HG03342 (cell line): ENCODE measurements around the gene SLC38A6.

ENCODE experiments used
- ATAC-seq: cut with Tn5 transposase; IDR thresholded peaks from one replicate; pipeline ENCODE4 v1.9.1; 2021; ENCODE audit warnings: mild to moderate bottlenecking, moderate library complexity; ENCODE audit not compliant: unreplicated experiment

The SLC38A6 gene

GRCh38 chr14:60975551-60975950 lies 5.5 kb upstream of the SLC38A6 start:
- ATAC-seq: no peak

DNA sequence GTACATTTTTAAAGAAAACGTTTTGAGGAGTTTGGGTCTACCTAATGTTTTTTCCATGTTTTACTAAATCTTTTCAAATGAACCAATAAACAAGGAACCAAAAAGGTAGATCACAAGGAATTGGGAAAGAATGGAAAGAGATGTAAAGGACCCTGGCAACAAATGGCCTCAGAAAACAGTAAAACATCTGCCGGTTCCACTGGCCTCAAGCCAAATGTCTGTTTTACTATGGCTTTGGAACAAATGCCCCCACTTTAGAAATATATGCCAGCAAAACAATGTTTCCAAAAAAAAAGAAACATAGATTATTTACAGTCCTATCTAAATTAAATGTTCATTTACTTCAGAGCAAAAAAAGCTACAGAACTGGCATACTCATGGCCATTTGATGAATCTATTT lies 3.2 kb upstream of the SLC38A6 start:
- ATAC-seq: no peak

GRCh38 chr14:60981633-60982455 lies 799 bp downstream of the SLC38A6 start:
- no peak for ATAC-seq

- ATAC-seq: no peak
These were observed 3.2 kb downstream of the SLC38A6 start for GRCh38 chr14:60984196-60984595.

DNA sequence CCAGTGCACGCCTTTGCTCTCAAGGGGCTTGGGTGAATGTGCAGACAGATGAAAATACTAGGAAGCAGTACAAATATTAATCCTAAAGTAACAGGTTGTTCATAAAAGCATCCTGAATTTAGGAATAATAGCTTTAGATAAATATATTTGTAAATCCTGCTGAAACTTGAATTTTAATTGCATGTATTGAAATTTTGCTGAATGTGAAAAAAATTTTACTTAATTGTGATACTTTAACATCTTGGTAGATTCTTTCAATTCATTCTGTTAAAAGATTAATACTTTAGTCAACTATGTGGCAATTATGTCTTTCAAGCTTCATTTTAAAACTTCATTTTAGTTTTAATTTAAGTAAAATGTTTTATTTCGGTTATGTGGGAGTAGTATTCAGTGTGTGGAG lies 5.5 kb downstream of the SLC38A6 start:
- no peak for ATAC-seq

DNA sequence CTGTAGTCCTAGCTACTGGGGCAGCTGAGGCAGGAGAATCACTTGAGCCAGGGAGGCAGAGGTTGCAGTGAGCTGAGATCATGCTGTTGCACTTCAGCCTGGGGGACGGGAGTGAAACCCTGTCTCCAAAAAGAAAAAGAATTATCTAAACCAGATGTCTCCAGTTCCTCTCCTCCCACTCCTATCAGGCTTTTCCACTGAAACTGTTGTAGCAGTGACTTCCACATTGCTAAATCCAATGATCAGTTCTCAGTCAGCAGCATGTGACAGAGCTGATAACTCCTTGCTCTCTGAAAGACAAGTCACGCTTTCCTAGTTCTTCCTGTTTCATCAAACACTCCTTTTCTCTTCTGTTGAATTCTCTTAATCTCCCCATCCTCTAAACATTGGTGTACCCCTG lies 8.6 kb downstream of the SLC38A6 start:
- ATAC-seq: no peak

GRCh38 chr14:60998617-60999016 lies 17.6 kb downstream of the SLC38A6 start:
- ATAC-seq: no peak

DNA sequence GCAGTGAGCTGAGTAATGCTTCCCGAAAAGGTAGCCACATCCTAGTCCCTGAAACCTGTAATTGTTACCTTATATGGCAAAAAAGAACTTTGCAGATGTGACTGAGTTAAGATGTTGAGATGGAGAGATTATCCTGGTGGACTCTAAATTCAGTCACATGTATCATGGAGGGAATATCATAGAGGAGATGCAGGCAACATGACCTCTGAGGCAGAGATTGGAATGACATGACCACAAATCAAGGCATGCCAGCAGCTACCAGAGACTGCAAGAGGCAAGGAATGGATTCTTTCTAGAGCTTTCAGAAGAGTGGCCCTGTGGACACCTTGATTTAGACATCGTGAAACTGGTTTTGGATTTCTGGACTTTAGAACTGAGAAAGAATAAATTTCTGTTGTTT lies 18.5 kb downstream of the SLC38A6 start:
- ATAC-seq: no peak

GRCh38 chr14:61003571-61003970 lies 22.5 kb downstream of the SLC38A6 start:
- no peak for ATAC-seq

- no peak for ATAC-seq
These were observed 38.5 kb downstream of the SLC38A6 start for GRCh38 chr14:61019537-61019936.

DNA sequence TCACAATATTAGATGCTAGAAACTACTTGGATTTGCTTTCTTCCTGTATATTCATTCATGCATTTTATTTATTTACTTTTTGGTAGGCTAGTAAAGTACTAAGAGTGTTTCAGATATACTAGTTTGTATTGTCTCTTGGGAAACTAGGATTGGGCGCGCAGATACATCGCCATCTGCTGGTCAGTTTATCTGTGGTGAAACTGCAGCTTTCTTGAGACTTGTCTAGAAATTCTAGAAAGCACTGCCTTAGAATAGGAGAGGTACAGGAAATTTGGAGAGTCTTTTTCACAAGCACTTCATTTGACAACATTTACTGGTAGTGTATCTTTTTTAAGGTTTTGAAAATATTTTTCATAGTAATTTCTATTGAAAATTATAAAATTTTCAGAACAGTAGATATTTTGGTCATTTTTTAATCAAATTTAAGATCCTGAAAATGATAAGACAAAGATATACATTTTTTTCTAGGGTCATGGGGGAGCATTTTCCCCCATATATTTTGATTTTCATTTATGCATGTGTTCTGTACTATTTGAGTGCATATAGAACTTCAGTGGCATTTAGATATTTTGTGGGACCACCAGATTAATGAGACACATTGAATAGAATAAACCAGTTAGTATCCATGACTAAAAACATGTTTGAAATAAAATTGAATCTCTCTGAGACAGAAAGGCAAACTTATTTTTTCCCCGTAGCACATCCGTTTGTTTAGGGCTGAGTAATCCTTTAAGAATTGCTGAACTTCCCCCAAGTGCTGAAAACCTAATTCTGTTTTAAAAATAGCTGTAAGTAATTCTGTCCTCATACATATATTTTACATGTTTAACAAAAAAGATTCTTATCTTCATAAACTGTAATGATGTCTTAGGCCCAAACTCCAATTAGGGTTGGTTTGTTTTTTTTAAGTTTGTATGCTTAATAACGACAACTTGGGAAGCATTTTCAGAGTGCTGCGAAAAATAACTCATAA lies 44.5 kb downstream of the SLC38A6 start:
- no peak for ATAC-seq

GRCh38 chr14:61026526-61026925 lies 45.5 kb downstream of the SLC38A6 start:
- ATAC-seq: no peak

DNA sequence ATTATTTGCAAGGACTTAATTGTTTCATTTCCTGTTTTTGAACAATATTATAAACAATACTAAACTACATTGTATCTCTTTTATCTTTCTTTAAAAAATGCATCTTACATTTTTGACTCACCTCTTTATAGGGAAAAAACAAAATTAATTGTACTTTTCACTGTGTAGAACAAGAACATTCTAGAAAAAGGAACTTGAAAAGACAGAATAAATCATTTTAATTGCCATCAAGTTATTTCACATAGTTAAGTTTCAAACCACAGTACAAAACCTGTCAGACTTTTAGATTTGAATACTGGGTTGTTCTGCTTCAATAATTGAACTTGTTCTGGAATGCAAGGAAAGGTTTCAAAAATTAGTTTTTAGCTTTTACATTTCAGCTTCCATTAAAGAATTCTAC lies 50.0 kb downstream of the SLC38A6 start:
- no peak for ATAC-seq

GRCh38 chr14:61033054-61033453 lies 52.0 kb downstream of the SLC38A6 start:
- ATAC-seq: no peak

GRCh38 chr14:61033855-61034254 lies 52.8 kb downstream of the SLC38A6 start:
- no peak for ATAC-seq

DNA sequence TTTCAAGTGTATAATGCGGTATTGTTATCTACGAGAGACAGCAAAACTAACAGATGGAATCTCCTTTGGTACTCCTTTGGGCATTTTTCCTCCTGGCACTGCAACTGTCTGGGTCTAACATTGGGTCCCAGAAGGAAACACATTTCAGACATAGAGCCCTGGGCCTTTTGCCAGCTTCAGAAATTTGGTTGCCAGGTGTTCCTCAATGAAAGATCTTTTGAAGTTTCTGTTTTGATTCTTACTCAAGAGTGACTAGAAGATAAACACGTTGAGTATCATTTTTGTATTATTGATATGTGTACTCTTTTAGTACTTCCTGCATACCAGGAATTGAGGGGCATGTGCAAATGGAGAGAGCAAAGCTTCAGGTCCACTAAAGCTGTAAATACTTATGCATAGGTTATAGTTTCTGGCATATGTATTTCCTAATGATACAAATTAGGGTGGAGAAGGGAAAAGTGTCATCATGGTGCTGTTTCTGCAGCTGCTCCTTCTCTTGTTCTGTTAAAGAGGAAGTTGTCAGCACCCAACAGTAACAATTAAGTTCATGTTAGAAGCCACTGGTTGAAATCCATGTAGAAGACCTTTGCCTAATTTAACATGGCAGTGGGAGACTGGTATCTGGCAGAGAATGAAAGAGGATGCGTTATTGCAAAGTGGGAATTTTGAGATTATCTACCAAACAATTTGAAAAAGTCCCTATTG lies 53.5 kb downstream of the SLC38A6 start:
- peak; percentile 87 for ATAC-seq

GRCh38 chr14:61037215-61037614 lies 56.2 kb downstream of the SLC38A6 start:
- ATAC-seq: no peak

DNA sequence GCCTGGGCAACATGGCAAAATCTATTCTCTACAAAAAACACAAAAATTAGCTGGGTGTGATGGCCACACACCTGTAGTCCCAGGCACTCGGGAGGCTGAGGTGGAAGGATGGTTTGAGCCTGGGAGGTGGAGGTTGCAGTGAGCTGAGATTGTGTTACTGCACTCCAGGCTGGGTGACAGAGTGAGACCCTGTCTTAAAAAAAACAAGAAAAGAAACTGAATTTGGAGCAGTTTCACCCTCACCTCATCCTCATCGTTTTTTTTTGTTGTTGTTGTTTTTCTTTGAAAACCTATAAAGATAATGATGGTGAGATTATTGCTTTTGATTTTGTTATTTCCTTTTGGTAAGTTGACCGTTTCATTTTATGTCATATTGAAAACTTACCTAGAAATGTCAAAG lies 60.7 kb downstream of the SLC38A6 start:
- ATAC-seq: no peak

DNA sequence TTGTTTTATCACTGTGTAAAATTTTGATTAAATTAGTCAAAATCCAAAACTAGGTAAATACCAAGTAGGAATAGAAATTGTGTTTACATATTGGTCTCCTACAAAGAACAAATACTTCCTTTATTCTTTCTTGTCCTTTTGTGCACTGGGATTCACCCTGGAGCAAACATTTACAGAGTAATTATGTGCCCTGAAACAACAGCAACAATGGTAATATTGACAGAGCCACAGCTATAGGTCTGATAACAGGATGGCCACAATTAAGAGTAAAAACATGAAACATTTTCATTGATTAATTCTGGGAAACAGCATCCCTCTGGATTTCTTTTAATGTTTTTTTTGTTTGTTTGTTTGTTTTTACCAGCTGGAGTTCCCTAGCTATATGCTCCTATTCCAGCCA lies 61.2 kb downstream of the SLC38A6 start:
- no peak for ATAC-seq

- ATAC-seq: no peak
These were observed 62.5 kb downstream of the SLC38A6 start for GRCh38 chr14:61043506-61043905.

GRCh38 chr14:61047021-61047420 lies 66.0 kb downstream of the SLC38A6 start:
- ATAC-seq: no peak
